ENCODE measurements around the gene TSPAN32.

The TSPAN32 gene, protein sequence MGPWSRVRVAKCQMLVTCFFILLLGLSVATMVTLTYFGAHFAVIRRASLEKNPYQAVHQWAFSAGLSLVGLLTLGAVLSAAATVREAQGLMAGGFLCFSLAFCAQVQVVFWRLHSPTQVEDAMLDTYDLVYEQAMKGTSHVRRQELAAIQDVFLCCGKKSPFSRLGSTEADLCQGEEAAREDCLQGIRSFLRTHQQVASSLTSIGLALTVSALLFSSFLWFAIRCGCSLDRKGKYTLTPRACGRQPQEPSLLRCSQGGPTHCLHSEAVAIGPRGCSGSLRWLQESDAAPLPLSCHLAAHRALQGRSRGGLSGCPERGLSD

DNA sequence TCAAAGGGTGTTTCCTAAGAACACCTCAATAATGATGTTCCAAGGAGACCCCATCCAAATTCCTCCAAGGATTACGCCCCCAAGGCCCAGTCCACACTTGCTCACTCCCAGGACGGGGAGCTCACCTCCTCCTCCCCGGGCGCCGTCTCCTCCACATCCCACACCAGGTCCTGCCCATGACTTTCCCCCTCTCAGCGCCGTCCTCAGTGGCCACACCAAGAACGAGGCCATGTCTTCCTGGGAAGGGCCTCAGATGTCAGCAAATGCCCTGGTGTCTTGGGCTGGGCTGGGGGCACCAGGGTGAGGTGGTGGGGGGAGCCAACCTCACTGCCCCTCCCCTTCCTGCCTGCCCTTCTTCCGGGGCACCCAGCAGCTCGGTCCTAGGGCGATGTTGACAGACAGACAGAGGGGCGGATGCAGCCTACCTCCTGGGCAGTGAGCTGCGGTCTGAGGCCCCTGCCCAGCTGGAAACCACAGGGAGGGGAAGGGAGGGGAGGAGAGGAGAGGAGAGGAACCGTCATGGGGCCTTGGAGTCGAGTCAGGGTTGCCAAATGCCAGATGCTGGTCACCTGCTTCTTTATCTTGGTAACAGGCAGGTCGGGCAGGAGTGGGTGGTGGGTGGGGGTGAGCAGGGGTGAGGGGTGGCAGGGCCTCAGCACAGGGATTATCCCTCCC is at the start of gene TSPAN32, which contains the start of gene C11orf21:
TSS of gene TSPAN32 (plus strand) at position 383 of the 675 bp plus-strand sequence. CDS start at position 520, 137 bp downstream.
TSS of gene C11orf21 (minus strand) at position 288 of the 675 bp plus-strand sequence. CDS start at position 178, 110 bp downstream.
- DNase-seq: peak; percentile 79

DNA sequence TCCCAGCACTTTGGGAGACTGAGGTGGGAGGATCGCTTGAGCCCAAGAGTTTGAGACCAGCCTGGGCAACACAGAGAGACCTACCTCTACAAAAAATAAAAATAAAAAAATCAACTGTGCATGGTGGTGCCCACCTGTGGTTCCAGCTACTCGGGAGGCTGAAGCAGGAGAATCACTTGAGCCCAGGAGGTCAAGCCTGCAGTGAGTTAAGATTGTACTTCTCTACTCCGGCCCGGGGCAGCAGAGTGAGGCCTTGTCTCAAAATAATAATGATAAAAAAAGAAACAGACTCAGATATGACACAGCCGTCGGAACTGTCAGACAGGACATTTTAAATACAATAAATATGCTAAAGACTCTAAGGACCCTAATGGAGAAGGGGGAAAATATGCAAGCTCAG is 49.8 kb upstream of the TSPAN32 start:
- no peak for DNase-seq

DNA sequence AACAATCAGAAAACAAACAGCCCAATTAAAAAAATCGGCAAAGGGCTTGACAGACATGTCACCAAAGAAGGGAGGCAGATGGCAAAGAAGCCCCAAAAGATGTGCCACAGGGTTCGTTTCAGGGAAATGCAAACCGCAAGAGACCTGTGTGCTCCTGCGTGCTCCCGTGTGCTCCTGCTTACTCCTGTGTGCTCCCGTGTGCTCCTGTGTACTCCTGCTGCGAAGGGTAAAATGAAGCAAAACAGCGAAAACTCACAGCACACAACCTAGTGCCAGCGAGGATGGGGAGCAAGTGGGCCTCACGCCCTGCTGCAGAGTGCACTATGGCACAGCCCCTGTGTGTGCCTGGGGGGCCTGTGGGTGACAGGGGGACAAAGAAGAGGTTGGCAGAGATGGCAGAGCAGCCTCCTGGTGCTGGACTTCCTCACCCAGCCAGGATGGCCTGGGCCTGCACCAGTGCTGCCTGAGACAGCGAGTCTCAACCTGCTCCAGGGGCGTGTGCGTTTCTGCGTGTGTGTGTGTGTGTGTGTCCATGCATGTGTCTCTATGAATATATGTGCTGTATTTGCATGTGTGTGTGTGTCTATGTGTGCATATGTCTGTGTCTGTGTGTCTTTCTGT is 45.4 kb upstream of the TSPAN32 start:
- no peak for DNase-seq

DNA sequence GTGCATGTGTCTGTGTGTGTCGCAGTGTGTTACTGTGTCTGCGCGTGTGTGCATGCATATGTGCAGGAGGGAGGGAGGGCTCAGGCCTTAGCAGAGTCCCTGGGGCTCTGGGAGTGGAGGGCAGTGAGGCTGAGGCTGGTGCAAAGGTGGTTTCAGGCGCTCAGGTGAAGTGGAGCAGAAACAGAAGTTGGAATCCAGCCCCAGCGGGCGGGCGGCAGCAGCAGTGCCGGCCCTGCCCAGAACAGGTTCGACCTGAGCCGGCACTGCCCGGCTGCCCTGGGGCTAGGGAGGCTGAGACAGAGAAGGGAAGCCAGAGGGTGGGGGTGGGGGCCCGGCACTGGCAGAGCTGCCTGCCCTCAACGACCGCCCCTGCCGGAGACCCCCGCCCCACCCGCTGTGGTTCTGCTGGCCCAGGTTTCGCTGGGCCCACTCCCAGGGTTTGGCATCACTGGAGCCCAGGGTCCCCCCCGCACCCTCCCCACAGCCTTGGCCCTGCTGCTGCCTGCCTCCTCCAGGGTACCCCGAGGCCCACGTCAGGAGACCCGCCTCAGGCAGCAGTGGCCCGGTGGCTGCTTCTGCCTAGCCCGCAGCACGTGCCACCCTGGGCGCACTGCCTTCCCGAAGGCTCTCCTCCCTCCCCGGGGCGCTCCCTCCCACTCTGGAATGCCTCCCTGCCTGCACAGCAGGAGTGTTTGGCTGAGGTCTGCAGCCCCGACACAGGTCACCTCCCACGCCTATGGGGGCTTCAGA is 44.7 kb upstream of the TSPAN32 start:
- no peak for DNase-seq

DNA sequence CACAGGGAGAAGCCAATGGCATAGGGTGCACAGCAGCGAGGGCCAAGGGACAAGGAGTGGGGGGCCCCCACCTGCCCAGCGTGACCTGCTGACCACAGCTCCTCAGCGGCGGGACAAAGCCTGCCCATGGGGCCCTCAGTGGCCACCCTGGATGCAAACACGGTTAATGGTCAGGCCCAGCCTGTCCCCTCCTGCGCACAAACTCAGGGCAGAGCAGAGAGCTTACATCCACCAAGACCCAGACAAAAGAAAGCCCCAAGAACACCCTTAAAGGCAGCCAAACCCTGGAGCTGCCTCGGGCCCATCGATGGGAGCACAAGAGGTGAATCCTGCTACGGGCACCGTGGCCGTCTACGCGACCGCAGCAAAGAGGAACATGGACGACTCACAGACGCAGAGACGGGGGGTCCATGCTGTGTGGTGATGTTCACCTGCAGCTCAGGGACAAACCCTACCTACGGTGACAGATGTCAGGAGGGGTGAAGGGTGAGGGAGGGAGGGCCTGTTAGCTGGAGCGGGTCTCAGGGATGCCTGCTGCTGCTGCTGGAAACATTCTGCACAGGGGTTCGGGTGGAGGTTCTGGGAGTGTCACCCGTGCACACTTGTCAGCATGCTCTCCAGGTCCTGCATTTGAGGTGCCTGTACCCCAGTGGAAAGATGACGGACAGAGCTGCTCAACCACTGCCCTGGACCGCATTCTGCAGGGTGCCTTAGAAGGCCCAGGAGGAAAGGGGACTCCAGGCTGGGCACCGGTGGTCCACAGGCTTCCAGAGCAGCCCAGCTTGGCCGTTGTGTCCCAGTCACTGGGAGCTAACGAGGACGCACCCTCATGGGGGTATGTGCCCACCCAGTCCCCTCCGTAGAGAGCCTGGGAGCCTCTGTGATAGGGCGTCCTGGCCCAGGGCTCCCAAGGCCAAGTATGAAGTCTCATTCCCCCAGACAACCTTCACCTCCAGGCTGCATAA is 43.0 kb upstream of the TSPAN32 start:
- DNase-seq: no peak

DNA sequence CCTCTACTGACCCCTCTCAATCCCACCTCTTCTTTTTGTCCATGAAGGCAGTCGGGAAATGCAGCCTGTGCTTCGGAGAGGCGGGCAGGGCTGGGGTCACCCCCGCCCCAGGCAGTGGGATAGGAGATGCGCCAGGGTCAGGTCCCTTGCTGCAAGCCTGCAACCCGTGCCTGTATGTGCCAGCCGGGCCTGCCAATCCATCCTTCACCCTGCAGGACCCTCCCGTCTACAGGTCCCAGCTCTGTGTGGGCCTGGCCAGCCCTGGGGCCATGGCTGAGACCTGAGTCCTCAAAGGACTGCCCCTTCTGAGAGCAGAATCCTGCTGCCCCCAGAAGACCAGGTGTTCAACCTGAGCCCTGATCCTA is 42.4 kb upstream of the TSPAN32 start:
- DNase-seq: no peak

DNA sequence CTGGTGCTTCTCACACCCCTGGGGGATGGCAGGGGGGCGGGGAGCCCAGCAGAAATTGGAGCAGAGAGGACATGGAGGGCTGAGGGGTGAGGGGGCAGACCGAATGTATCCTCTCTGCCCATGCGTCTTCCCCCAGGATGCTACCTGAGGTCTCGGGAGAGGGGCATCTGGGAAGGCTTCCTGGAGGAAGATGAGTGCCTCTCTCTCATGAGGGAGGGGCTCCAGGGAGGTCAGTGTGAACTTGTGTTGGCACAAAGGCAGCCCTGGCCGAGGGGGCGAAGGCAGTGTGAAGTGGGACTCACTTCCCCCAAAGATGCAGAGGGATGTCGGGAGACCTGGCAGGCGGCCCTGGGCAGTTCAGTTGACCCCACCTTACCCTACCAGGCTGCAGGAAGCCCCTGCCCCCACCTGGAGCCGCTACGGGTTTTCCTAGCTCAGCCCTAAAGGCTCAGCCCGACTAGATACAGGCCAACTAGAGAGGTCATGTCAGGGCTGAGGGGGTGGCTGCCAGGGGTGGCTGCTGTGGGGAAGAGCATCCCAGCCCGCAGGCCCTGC is 41.8 kb upstream of the TSPAN32 start:
- no peak for DNase-seq

DNA sequence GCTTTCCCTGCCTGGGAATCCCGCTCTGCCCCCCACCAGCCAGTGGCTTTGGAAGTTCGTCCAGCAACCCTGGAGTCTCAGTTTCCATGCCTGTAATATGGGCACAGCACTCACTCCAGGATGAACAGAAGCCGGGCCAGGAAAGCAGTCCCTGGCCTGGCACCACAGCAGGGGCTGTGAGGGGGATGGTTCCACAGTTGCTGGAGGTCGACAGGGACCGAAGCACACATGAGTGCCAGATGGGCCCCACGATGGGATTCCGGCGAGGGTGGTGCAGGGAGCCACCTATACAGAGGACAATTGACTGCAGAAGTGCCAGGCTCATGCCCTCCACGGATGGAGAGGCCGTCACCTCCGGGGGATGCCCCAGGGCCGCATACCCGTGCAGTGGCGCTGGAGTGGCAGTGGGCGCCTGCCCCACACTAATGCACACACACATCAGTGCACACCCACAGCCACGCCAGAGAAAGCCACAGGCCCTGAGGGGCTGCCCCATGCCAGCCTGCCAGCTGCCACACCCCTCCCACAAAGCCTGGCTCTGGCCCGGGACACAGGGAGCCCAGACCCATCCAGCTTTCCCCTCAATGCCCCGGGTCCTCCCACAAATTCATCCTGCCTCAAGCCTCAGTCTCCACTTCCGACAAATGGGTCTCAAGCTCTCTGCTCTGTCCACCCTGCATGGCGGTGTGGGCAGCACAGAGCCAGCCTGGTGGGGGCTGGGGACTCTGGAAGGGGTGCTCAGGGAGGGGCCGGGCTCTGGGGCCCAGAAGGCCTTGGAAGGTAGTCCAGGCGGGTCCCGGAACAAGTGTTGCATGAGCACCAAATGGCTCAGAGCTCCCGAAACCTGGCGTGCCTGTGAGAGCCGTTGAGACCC is 41.1 kb upstream of the TSPAN32 start:
- no peak for DNase-seq

DNA sequence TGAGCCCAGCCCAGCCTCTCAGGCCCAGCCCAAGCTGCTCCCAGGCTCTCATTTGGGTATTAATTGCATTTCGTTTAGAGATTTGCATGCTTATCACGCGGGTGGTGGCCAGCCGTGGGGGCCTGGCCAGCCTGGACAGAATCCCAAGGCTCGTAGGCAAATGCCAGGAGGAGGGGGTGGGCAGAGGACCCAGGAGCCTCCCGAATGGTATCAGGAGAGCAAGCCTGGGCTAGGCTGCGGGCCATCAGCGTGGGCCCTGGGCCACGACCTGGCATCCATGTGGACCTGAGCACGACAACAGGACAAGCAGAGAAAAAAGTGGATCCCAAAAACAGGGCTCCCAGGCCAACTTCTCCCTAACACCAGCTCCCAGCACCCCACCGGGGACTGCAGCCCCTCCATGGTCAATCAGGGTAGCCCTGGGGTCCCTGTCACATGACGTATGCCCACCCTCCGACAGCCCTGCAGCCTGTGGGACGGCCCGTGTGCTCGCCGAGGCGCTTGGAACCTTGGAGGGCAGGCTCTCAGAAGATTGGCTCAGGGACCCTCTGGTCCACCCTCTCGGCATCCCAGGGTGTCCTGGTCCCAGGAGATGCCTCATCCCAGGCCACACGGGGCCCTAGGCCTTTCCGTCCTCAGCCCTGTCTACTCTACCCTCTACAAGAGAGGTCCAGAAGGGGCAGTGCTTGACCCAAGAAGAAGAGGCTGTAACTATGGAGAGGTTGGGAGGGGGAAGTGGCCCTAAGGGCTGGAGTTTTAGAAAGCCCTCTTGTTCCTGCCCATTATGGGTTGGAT is 40.2 kb upstream of the TSPAN32 start:
- no peak for DNase-seq

DNA sequence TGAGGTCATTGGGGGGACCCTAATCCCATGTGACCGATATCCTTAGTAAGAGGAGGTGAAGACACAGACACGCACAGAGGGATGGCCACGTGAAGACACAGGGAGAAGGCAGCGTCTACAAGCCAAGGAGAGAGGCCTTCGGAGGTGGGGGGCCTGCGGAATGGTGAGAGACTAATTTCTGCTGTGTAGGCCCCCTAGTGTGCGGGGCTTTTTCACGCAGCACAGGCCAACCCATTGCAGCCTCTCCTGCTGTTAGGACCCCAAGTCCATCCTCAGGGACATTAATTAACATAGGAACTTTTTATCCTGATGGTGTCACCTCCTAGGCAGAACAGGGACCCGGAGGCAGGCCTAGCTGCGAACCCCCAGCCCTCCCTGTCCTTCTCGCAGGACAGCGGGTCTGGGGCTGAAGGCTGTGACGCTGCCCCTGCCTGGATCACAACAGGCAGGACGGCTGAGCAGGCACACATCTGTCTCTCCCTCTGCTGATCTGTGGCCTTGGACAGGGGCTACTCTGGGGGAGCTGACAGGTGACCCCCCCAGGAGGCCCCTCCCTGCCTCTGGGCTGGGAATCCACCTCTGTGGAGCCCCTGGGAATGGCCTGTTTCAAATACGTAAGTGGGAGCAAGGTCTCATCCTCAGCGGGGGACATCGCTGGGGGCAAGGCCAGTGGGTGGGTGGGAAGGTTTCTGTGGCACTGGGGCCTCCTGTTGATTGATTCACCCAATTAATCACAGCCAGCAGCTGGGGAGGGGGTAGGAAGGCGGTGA is 39.3 kb upstream of the TSPAN32 start:
- no peak for DNase-seq

DNA sequence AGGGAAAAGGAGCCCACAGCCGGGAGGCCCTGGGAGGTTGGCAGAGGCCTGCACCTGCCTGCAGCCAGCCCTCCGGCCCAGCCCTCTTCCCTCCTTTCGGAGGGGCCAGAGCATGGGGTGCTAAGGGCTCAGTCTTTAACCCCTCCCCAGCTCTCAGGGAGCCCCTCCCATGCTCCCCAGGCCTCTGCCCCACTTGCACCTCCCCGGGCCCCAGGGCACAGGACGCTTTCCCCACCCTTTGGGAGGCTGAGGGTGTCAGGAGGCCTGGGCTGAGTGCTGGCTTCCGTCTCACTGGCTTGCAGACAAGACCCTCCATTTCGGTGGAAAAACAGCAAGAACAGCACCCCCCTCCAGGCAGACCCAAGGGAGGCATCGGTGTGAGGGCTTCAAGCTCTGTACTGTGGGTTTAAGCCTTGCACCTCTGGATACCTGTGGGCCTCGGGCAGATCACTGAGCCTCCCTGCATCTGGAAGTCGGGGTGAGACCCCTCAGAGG is 38.7 kb upstream of the TSPAN32 start:
- DNase-seq: no peak

DNA sequence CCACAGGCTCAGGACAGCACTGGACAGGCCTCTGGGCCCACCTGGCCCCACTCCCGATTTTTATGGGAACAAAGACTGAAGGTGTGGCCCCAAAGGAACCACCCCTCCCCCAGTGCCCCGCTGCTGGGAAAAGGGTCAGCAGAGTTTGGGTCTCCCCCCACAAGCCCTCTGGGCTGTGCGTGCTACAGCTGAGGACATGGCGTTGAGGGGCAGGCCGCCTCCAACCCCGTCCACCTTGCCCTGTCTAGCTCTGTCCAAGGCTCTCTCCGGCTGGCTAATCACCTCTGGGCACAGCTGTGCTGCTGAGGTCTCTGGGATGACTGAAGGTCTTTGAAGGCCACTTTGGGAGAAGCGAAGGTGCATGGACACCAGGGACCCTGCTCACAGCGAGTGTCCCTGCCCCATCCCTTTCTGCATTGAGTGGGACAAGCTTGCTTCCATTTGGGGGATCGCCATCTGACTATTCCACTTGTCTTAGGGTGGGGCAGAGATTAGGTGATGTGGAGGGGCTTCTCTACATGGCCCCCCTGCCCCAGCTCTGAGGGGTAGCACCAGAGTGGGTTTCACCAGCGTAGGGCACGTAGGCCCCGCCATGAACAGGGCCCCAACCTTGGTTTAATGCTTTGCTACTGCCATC is 38.0 kb upstream of the TSPAN32 start:
- no peak for DNase-seq

DNA sequence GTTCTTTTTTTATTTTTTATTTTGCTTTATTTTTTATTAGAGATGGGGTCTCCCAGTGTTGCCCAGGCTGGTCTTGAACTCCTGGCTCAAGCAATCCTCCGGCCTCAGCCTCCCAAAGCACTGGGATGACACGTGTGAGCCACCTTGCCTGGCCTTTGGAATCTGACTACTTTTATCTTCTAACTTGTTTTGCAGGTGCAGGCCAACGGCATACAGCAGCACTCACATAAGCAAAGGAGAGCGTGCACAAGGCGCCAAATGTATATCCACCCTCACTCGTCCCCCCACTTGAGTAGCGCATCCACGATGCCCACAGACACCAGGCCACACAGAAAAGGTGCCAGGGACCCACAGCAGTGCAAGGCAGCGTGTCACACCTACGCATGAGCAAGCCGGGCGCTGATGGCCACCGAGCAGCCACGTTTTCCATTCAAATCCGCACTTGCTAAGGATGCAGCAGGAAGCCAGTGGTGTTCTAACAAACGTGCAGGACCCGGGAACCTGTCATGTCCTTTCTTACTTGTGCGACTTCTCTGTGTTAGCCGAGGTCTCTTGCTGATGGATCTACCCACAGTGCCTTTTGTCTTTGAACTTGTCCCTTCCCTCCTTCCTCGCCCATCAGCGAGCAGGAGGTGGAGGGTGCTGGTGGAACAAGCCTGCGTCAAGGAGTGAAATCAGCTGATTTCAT is 37.3 kb upstream of the TSPAN32 start:
- no peak for DNase-seq

DNA sequence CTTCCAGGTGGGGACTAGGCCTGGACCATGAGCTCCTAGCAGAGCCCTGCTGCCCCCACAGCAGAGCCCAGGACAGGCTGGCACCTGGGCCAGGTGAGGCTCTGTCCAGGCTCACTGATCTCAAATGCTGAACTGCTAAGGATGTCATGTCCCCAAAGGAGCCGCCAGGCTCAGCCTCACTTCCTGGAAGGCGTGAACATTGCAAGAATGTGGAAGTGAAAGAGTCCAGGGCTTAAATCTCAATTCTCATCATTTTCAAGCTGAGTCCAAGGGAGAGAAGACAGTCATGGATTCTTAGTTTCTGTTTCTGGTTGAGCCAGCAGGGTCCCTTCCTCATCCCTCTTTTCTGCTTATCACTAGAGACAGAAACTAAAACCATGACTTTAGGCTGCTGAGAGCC is 36.4 kb upstream of the TSPAN32 start:
- DNase-seq: peak; percentile 97

DNA sequence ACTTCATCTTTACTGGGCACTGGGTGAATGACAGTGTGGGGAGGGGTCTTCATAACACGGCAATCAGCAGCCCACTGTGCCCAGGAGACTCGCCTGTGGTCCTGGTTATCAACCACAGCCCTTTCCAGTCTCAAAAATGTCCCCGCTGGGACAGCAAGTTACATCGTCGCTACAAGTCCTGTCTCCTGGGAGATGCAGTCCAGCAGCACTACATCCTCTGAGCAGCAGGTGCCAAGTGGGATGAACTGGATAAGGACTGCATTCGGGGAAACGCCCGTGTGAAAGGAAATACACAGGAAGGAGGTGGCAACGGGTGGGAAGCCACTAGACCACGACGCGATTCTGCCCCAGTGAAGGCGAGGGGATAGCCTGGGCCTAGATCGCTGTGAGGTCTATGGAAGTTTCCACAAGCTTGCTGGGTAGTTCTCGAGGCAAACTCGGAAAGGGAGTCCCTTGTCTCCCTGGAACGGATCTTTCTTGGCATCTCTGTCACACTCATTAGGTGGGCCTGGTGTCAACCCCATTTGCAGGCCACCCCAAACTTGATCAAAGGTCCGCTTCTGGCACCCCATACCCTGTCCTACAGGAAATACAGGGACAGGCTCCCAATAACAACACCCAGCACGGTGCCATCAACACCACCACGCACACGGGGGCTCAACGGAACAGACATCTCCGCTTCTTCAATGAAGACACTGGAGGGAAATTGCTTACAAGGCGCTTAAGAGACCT is 35.8 kb upstream of the TSPAN32 start:
- no peak for DNase-seq

DNA sequence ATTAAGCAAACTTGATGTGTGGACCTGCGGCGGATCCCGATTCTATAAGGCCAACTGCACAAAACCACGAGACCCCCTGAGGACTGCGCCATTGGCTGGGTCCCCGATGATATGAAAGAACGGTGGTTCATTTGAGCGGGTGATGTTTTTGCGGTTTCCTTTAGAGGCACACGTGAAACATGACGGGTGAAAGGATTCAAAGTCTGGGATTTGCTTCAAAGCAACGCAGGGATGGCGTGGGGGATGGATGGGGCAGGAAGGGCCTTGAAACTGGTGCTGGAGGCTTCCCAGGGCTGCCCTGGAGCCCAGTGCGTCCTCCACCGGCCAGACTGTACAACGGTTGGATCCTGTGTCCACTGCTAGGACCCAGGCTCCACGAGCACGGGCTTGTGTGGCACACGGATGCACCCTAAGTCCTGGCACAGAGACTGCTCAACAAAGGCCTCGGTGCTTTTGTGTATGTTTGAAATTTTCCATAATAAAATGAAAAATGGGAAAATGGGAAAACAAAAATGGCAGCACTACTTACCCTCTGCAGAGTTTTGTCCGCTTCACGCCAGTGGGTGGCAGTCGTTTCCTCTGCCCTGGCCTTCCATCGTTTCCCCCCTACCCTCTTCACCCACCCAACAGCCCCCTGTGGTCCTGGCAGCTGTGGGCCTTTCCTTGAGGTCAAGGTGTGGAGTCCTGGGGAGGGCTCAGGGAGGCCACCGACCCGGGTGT is 35.1 kb upstream of the TSPAN32 start:
- DNase-seq: no peak
